Loucy (cell line): ENCODE data around the gene PLOD3.

ENCODE experiments used
- H2AFZ ChIP-seq: fragments of 200-600 bp; sonication (generic); 2 replicates; pipeline ENCODE4 v1.6.0; 2016; ENCODE audit warnings: antibody characterized with exemption, mild to moderate bottlenecking, low read length, moderate library complexity
- H3F3A ChIP-seq: fragments of 200-600 bp; 2 replicates; pipeline ENCODE4 v1.6.0; 2016; ENCODE audit warnings: antibody characterized with exemption, low read depth, mild to moderate bottlenecking
- H3K27me3 ChIP-seq: fragments of 200-600 bp; sonication (generic); 2 replicates; pipeline ENCODE4 v1.6.1; 2014; ENCODE audit warnings: low read length, mild to moderate bottlenecking; ENCODE audit not compliant: insufficient read depth, poor library complexity, severe bottlenecking
- H3K36me3 ChIP-seq: fragments of 200-600 bp; sonication (generic); 2 replicates; pipeline ENCODE4 v1.6.1; 2016; ENCODE audit warnings: low read length; ENCODE audit not compliant: insufficient read depth
- H3K4me1 ChIP-seq: fragments of 200-600 bp; sonication (generic); 2 replicates; pipeline ENCODE4 v1.5.1; 2014; ENCODE audit warnings: low read length, mild to moderate bottlenecking; ENCODE audit not compliant: insufficient read depth, poor library complexity, severe bottlenecking
- H3K4me2 ChIP-seq: fragments of 200-600 bp; sonication (generic); 2 replicates; pipeline ENCODE4 v1.6.0; 2014; ENCODE audit warnings: antibody characterized with exemption, low read length, low read depth, mild to moderate bottlenecking; ENCODE audit not compliant: poor library complexity, severe bottlenecking
- H3K4me3 ChIP-seq: fragments of 200-600 bp; sonication (generic); 2 replicates; pipeline ENCODE4 v1.5.1; 2014; ENCODE audit warnings: low read length, mild to moderate bottlenecking, mixed read lengths; ENCODE audit not compliant: poor library complexity, severe bottlenecking
- H3K79me2 ChIP-seq: fragments of 200-600 bp; sonication (generic); 2 replicates; pipeline ENCODE4 v1.6.1; 2014; ENCODE audit warnings: low read length; ENCODE audit not compliant: insufficient read depth
- H3K9ac ChIP-seq: fragments of 200-600 bp; sonication (generic); 2 replicates; pipeline ENCODE4 v1.6.0; 2014; ENCODE audit warnings: mild to moderate bottlenecking, low read depth, low read length, moderate library complexity; ENCODE audit not compliant: poor library complexity, severe bottlenecking
- H3K9me2 ChIP-seq: fragments of 200-600 bp; sonication (generic); replicated peaks from 2 replicates; pipeline ENCODE4 v1.6.1; 2016; ENCODE audit warnings: low read depth, low read length, mixed read lengths
- H3K9me3 ChIP-seq: fragments of 200-600 bp; sonication (generic); 2 replicates; pipeline ENCODE4 v1.6.1; 2014; ENCODE audit warnings: mild to moderate bottlenecking, antibody characterized with exemption, low read length, low read depth; ENCODE audit not compliant: insufficient read depth
- H4K20me1 ChIP-seq: fragments of 200-600 bp; sonication (generic); 2 replicates; pipeline ENCODE4 v1.6.0; 2014; ENCODE audit warnings: antibody characterized with exemption, low read length, mild to moderate bottlenecking; ENCODE audit not compliant: insufficient read depth, poor library complexity, severe bottlenecking
- CTCF ChIP-seq: fragments of 200-600 bp; sonication (generic); conservative IDR thresholded peaks from 2 replicates; pipeline ENCODE4 v1.5.1; 2014; ENCODE audit warnings: mild to moderate bottlenecking, antibody characterized with exemption, low read length
- EZH2phosphoT487 ChIP-seq: fragments of 200-600 bp; IDR thresholded peaks from 2 replicates; pipeline ENCODE4 v1.6.1; 2018; ENCODE audit warnings: antibody characterized with exemption, mild to moderate bottlenecking, moderate library complexity, borderline replicate concordance

Gene PLOD3

GRCh38 chr7:101198476-101198875 lies 18.9 kb downstream of the PLOD3 start:
- no peak overlapping the region for H3K4me2 ChIP-seq

GRCh38 chr7:101197991-101198390 lies 19.4 kb downstream of the PLOD3 start:
- Histone ChIP-seq H4K20me1 (no peaks in the 10 kb centered on the region), H3K9me2 (no peaks in the 10 kb centered on the region), H3K4me2 (no peak overlapping the region), H3F3A (no peaks in the 10 kb centered on the region), H3K79me2 (no peaks in the 10 kb centered on the region), H3K36me3 (no peaks in the 10 kb centered on the region), H3K27me3 (no peaks in the 10 kb centered on the region), H2AFZ (no peak overlapping the region), H3K4me3 (no peak overlapping the region), H3K9me3 (no peaks in the 10 kb centered on the region), H3K9ac (no peak overlapping the region), H3K4me1 (no peaks in the 10 kb centered on the region)
- TF ChIP-seq EZH2phosphoT487: no peak
- TF ChIP-seq CTCF: no peak

More at GRCh38 chr7:101198476-101198875, 18.9 kb downstream of the PLOD3 start:
- H3K4me3 ChIP-seq: no peak overlapping the region
- H3F3A ChIP-seq: no peaks in the 10 kb centered on the region
- H3K36me3 ChIP-seq: no peaks in the 10 kb centered on the region
- TF ChIP-seq EZH2phosphoT487 (no peak), CTCF (no peak)
- no peaks in the 10 kb centered on the region for H3K4me1 ChIP-seq
- H3K9me3 ChIP-seq: no peaks in the 10 kb centered on the region
- H3K79me2 ChIP-seq: no peaks in the 10 kb centered on the region
- H3K9ac ChIP-seq: no peak overlapping the region
- no peaks in the 10 kb centered on the region for H3K9me2 ChIP-seq
- H4K20me1 ChIP-seq: no peaks in the 10 kb centered on the region
- no peak overlapping the region for H2AFZ ChIP-seq
- no peaks in the 10 kb centered on the region for H3K27me3 ChIP-seq

- TF ChIP-seq EZH2phosphoT487: no peak
- no peak for TF ChIP-seq CTCF
- Histone ChIP-seq H3F3A (no peaks in the 10 kb centered on the region), H3K36me3 (no peaks in the 10 kb centered on the region), H3K4me2 (no peak overlapping the region), H3K4me1 (peaks cover 2% of the 10 kb centered on the region), H3K79me2 (no peaks in the 10 kb centered on the region), H4K20me1 (no peaks in the 10 kb centered on the region), H3K4me3 (no peak overlapping the region), H3K9me2 (no peaks in the 10 kb centered on the region), H2AFZ (no peak overlapping the region), H3K9ac (no peak overlapping the region), H3K9me3 (no peaks in the 10 kb centered on the region), H3K27me3 (no peaks in the 10 kb centered on the region)
Observed at GRCh38 chr7:101195884-101196283, 21.5 kb downstream of the PLOD3 start.
